Stimulated activated CD8-positive, alpha-beta memory T cell treated with anti-CD3 and anti-CD28 coated beads, Interleukin-15, amount 100 ng/mL, for 1 hour (primary cell): ENCODE results near the gene CASP8AP2.
"Not testable (repeated sequence)": the region's sequence is repeated elsewhere in the genome, so short reads cannot be mapped to it uniquely, and the experiment has no call there.

ENCODE experiments used
- DNase-seq: peaks from one replicate; pipeline ENCODE4 v3.0.0-alpha.2; 2020; ENCODE audit warnings: low read depth

Gene CASP8AP2

DNA sequence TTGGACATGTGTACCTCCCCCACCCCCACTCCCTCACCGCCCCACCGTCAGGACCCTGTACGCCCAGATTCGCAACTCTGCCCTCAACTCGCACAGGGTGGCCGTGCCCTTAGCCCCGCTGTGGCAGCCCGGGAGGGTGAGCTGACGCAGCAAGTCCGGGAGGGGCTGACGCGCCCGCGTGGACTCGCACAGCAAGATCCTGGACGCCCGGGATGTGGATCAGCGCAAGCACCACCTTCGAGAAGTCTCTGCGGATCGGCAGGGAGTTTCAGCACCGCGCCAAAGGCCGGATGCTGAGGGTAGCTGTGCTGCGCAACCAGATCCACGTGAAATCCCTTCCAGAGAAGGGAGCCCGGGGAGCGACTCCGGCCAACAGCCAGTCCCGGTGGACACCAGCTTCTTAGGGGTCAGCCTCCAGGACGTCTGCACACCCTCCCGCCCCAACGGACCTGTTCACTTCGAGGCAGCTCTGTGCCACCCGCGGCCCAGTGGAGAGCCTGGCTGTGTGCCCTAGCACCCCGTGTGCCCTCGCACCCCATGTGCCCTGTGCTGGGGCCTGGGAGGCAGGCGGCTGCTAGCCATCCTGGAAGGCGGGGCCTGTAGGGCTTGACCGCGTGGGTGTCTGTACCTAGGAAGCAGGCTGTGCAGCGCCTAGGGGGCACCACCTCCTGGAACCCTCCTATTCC, 57.9 kb downstream of the CASP8AP2 start:
- no peak for DNase-seq

DNA sequence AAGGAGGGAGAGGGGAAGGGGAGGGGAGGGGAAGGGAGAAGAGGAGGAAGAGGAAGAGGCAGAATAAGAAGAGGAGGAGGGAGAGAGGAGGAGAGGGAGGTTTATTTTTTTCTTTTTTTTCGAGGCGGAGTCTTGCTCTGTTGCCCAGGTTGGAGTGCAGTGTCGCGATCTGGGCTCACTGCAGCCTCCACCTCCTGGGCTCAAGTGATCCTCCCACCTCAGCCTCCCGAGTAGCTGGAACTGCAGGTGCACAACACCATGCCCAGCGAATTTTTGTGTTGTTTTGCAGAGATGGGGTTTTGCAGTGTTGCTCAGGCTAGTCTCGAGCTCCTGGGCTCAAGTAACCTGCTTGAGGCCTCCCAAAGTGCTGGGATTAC, 58.4 kb downstream of the CASP8AP2 start:
- DNase-seq, result no peak

DNA sequence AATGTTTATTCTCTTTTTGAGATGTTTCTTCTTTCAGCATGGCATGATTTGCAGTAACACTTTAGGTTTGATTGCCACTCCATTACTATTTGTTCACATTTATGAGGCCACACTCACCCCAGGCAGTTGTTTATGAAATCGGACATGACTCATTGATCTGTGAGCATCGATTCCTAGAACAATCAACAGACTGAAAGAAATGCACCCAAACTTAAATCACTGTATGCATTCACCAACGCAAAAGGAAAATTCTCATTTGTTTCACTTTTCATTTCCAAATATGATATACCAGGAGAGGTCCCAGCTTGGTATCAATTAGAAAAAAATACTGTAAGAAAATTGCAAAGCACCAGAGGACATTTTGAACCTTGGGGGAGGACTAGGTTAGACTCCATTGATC, 59.2 kb downstream of the CASP8AP2 start:
- no peak for DNase-seq

DNA sequence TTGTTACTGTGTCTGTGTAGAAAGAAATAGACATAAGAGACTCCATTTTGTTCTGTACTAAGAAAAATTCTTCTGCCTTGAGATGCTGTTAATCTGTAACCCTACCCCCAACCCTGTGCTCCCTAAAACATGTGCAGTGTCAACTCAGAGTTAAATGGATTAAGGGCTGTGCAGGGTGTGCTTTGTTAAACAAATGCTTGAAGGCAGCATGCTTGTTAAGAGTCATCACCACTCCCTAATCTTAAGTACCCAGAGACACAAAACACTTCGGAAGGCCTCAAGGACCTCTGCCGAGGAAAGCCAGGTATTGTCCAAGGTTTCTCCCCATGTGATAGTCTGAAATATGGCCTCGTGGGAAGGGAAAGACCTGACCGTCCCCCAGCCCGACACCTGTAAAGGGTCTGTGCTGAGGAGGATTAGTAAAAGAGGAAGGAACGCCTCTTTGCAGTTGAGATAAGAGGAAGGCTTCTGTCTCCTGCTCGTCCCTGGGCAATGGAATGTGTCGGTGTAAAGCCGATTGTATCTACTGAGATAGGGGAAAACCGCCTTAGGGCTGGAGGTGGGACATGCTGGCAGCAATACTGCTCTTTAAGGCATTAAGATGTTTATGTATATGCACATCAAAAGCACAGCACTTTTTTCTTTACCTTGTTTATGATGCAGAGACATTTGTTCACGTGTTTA, 61.3 kb downstream of the CASP8AP2 start:
- DNase-seq, result not testable (repeated sequence)

DNA sequence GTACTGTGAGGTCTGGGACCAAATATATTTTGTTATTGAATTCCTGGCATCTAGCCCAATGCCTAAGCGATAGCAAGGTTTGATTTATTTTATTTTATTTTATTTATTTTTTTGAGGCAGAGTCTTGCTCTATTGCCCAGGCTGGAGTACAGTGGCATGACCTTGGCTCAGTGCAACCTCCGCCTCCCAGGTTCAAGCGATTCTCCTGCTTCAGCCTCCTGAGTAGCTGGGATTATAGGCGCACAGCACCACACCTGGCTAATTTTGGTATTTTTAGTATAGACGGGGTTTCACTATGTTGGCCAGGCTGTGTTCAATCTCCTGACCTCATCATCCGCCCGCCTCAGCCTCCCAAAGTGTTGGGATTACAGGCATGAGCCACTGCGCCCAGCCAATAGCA, 62.9 kb downstream of the CASP8AP2 start:
- DNase-seq, result not testable (repeated sequence)

DNA sequence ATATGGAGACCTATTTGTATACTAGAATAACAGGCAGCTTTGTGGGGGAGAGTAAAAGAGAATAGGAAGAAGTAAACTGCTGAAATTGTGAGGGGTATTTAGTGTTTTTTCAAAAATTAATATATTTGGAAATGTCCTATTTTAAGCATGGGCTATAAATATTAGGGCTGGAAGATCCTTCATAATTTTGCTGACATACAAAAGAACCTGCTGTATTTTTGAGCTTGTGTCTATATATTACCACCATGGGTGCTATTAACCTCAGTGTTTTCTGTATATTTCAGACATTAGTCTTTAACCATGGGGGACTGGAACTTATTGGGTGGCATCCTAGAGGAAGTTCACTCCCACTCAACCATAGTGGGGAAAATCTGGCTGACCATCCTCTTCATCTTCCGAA, 64.5 kb downstream of the CASP8AP2 start, which contains the start of gene GJA10:
Gene GJA10, plus strand, starts transcription at position 301 of the 400 bp plus-strand sequence. Its CDS starts 0 bp downstream, at position 301.
- no peak for DNase-seq

DNA sequence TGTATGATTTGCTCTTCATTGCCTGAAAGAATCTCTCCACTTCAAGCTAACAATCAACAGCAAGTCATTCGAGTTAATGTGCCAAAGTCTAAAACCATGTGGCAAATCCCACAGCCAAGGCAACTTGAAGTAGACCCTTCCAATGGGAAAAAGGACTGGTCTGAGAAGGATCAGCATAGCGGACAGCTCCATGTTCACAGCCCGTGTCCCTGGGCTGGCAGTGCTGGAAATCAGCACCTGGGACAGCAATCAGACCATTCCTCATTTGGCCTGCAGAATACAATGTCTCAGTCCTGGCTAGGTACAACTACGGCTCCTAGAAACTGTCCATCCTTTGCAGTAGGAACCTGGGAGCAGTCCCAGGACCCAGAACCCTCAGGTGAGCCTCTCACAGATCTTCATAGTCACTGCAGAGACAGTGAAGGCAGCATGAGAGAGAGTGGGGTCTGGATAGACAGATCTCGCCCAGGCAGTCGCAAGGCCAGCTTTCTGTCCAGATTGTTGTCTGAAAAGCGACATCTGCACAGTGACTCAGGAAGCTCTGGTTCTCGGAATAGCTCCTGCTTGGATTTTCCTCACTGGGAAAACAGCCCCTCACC, 65.7 kb downstream of the CASP8AP2 start:
- no peak for DNase-seq

DNA sequence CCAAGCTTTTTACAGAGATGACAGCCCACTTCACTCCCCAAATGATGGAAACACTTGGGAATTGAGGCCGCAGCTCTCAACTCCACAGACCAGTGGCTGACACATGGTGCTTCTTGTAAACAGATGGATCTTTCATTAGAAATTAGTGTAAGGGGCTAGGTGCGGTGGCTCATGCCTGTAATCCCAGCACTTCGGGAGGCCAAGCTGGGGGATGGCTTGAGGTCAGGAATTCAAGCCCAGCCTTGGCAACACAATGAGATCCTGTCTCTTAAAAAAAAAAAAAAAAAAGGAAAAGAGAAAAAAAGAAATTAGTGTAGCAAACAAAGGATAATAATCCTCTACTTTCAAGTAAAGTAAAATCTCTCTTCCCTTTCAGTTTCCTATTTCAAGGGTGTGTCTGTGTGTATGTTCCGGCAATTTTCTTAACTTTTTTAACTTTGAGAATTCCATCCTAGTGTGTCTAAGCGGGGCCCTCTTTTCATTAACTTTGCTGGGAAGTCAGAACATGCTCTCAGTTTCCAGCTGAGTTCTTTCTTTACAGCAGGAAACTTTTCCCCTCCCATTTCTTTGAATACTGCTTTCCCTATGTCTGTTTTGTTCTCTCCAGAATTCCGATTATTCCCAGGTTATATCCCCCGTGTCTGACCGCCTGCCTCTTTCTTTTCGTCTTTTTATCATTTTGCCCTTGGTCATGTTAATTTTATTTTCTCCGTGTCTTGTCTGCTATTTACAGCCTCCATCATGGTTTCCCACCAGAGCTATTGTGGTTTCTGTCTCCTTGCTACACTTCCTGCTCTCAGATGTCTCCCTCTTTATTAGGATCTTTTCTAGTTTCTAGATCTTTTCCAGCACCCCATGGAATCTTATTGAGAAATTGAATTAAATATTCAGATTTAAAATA, 80.6 kb downstream of the CASP8AP2 start:
- DNase-seq, result not testable (repeated sequence)

DNA sequence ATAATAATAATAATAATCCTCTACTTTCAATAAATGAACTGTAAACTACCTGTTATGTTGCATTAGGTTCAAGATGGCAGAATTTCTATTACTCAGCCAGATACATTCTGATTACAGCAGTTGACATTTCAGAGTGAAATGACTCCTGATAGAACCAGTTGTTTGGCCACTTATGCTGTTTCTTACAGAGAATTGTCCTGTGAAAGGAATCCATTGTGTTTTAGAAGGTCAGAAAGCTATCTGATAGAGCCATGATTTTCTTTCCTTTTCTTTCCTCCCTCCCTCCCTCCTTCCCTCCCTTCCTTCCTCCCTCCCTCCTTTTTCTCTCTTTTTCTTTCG, 81.2 kb downstream of the CASP8AP2 start:
- DNase-seq, result no peak

DNA sequence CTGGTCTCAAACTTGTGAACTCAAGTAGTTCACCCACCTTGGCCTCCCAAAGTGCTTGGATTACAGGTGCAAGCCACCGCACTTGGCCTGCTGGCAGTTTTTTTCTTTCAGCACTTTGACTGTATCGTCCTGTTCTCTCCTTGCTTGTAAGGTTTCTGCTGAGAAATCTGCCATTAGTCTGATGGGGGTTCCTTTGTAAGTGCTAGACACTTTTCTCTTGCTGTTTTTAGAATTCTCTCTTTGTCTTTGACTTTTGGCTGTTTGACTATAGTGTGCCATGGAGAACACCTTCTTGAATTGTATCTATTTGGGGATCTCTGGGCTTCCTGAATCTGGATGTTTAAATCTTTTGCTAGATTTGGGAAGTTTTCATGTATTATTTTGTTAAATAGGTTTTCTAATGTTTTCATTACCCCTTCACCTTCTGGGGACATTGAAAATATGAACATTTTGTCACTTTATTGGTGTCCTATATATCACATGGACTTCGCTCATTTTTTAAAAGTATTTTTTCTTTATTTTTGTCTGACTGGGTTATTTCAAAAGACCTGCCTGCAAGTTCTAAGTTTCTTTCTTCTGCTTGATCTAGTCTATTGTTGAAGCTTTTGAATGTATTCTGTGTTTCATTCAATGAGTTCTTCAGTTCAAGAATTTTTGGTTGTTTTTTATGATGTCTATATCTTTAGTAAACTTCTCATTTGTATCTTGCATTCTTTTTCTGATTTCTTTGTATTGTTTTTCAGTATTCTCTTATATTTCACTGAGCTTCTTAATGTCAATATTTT, 86.6 kb downstream of the CASP8AP2 start:
- no peak for DNase-seq

DNA sequence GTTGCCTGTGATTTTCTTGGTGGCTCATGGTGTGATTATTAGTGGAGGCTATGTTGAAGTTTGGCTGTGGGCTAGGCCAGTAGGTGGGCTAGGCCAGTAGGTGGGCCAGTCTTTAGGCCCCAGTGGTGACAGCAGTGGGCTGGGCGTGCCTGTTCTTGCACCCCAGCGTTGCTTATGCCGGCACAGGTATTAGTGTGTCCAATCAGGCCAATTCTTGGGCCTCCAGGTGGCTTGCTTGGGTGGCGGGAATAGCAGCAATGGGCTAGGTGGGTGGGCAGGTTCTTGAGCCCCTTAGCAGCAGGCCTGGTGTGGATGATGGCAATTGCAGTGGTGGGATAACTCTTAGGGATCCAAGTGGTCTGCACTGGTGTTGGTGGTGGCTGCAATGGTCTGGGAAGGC, 87.5 kb downstream of the CASP8AP2 start:
- no peak for DNase-seq

DNA sequence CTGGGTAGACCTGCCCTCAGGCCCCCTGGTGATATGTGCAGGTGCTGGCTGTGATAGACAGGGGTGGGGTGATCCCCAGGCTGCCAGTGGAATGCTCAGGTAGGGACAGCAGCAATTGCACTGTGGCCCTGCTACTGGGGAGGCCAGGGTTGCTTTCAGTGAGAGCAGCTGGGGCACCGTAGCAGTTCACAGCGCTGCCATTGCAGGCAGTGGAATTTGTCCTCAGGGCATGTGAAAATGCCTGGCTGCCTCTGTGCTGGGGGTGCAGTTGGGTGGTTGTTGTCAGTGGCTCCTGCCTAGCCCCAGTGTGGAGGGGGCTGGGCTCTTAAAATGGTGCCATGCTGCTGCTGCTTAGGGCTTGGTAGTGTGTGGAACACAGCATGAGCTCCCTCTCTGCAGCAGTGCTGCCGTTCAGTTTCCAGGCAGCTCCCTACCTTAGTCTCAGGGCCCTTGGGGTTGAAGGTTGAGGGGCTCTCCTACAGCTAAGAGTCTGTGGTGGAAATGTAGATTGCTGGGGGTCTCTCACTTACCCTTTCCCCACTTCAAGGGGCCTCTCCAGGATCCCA, 88.2 kb downstream of the CASP8AP2 start:
- no peak for DNase-seq
